SH-SY5Y (cell line): ENCODE data around the gene ZNRF3.

ENCODE experiments used
- GATA2 ChIP-seq: IDR thresholded peaks from 2 replicates; pipeline ENCODE4 v1.6.1; 2011; ENCODE audit warnings: mild to moderate bottlenecking, low read depth, low read length
- GATA3 ChIP-seq: IDR thresholded peaks from 2 replicates; pipeline ENCODE4 v1.6.1; 2011; ENCODE audit warnings: low read depth, mild to moderate bottlenecking, low read length, moderate library complexity

DNA sequence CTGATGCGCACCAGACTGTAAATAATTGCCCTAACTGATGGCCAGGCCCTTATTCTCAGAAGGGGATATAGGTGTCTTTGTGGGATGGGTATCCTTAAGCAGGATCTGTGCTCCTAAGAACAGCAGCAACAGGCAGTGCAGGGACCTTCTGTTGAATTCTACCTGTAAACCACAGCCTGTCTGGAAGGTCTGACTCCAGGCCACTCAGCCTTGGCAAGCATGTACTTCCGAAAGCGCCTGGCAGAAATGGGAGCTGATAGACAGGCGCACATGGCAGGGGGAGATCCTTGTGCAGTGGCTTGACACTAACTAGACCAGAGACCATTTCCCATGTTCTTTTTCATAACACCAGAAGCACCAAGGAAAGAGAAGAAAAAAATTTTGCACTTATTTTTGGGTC, 119.2 kb downstream of the ZNRF3 start:
- TF ChIP-seq GATA2 (no peak), GATA3 (no peak)
